GM03348 (cell line): ENCODE measurements around the gene BLOC1S3.

Experiments
- DNase-seq: peaks from one replicate; pipeline ENCODE4 v3.0.0; 2012; ENCODE audit warnings: low spot score

The BLOC1S3 gene

DNA sequence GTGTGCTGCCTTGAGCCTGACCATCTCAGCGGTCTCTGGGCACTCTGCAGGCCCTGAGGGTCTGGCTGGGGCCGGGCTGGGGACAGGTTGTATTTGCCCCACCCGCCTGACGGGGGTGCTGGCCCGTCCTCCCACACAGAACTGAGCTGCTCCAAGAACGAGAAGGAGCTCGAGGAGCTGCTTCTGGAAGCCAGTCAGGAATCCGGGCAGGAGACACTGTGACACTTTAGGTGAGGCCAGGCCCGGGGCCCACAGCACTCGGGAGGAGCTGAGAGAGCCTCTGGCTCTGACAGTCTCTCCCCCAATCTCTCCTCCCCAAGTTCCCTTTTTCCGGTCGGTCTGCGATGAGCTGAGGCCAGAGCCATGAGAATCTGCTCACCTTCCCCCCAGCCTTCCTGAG is 32.3 kb upstream of the BLOC1S3 start:
- no peak for DNase-seq

DNA sequence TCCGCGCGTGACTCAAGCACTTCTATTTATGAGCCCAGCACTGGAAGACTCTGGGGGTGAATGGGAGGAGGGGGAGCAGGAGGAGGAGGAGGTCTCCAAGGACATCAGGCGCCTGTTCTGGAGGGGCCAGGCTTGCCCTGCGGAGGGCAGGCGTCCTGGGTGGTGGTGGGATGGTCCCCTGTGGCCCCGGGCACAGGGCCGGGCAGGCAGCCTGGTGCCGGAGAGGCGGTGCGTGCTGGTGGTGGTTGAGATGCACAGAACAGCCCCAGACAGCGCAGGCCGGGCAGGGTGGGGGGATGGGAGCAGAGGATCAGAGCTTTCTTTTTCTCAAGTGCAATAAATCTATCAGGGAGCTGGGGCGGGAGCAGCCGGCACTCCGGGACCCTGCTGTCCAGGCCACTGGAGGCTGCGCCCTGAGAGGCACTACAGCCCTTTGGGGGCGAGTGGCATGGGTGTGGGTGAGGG is 31.8 kb upstream of the BLOC1S3 start:
- DNase-seq, result no peak

GRCh38 chr19:45147835-45148676 is 30.5 kb upstream of the BLOC1S3 start:
- no peak for DNase-seq

- DNase-seq, result no peak
Measured at GRCh38 chr19:45149129-45149528, 29.5 kb upstream of the BLOC1S3 start.

GRCh38 chr19:45150180-45150579 is 28.4 kb upstream of the BLOC1S3 start:
- DNase-seq, result no peak

GRCh38 chr19:45150751-45151281 is 27.8 kb upstream of the BLOC1S3 start:
- DNase-seq, result no peak

DNA sequence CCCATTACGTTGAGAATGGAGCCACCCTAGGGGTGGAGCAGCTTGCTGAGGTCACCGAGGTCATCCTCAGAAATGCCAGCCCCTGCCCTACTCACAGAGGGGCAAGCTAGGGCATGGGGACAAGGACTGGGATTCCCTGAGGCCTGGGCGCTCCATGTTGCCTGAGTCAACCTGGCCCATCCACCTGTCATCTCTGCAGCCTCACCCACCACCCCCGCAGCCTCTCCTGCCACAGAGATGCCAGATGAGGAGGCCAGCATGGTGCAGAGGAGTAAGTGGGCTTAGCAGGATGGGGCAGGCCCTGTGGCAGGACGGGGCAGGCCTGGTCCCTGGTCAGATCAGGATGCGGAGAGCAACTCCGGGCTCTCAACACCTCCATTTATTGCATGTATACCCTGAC is 27.3 kb upstream of the BLOC1S3 start:
- no peak for DNase-seq

DNA sequence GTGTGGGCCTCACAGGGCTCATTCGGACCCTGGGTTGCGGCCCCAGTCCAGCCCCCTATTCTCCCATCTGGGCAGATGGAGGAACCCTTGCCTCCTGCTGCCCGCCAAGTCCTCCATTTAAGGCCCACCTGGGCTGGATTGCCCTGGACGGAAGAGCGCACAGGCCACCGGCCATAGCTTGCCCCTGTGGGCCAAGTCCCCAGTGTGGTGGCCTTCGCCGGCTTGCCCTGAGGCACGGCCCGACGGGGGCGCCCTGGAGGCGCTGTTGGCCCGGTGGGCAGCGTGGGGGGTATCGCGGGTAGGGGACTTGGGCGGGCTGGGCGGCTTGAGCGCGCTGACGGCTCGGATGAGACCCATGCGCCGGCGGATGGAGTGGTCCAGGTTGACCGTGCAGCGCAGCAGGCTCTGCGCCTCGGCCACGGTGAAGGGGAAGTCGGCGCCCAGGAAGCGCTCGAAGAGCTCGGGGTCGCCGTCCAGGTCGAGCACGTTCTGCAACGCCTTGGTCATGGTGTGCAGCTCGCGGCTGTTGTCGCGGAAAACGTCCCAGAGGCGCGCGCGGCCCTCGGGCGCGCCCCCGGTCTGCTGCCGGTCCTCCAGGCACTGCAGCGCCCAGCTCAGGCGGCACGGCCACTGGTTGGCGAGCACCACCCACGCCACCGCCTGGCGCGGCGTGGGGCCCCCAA is 26.6 kb upstream of the BLOC1S3 start:
- DNase-seq, result peak; percentile 36

GRCh38 chr19:45152504-45153338 is 25.9 kb upstream of the BLOC1S3 start:
- DNase-seq, result peak; percentile 48

DNA sequence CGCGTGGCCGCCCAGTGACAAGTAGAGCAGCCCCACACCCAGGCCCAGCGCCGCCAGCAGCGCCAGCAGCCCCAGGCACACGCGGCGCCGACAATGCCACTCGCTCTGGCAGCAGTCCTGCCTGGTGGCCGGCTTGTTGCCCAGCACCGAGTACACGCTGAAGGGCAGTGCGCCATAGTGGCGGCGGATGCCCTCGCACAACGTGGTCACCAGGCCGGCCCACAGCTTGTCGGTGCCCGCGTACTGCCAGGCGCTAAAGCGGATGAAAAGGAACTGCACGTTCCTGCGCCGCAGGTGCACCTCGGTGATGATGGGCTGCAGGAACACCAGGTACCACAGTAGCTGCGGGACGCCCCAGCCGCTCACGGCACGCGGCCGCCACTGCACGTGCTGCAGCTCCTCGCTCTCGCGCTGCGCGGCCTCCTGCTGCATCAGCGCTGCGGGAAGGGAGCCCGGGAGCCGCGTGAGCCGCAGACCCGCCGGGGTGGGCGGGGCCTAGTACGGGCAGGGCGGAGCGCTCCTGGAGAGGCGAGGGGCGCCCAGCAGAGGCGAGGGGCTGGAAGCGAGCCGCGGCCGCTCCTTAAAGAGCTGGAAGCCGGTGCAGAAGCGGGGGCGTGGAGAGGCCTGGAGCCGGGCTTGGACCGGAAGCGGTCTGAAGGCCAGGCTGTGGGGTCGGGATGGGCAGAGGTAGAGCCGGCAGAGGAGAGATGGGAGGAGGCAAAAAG is 25.1 kb upstream of the BLOC1S3 start:
- peak; percentile 77 for DNase-seq

GRCh38 chr19:45154064-45154827 is 24.3 kb upstream of the BLOC1S3 start:
- peak; percentile 61 for DNase-seq

DNA sequence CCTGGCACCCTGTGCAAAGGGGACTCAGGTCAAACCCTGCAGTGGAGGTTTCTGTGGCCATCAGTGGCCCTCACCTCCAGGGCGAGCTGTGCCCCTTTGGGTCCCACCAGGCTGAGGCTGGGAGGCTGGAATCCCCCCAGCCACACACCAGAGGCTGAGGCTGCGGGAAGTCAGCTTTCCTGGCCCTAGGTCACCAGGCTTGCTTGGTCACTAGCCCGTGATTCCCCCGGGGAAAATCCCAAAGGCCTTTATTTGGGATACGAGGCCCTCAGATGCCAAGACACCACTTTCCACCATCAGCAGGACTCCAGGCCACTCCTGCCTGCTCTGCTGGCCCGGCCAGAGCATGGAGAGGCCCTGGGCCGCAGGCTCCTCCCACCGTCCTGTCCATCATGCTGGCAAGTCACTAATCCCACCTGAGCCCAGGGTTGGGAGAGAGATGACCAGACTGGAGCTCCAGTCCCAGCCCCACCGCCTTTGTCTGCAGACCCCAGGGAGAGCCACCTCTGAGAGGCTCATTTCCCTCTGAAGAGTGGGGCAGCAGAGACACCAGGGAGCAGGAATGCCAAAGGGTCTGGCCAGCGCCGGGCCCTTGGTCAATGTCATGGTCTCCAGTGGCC is 22.5 kb upstream of the BLOC1S3 start:
- no peak for DNase-seq

- no peak for DNase-seq
Measured at GRCh38 chr19:45156751-45157150, 21.8 kb upstream of the BLOC1S3 start.

- DNase-seq, result no peak
Measured at GRCh38 chr19:45158503-45159209, 19.9 kb upstream of the BLOC1S3 start.

GRCh38 chr19:45159210-45159970 is 19.2 kb upstream of the BLOC1S3 start:
- DNase-seq, result no peak

- no peak for DNase-seq
Measured at GRCh38 chr19:45159971-45160324, 18.6 kb upstream of the BLOC1S3 start.

- DNase-seq, result no peak
Measured at GRCh38 chr19:45160870-45161737, 17.5 kb upstream of the BLOC1S3 start, which contains the start of gene NKPD1. Gene NKPD1, minus strand, starts transcription at chr19:45160982. Its CDS starts 832 bp downstream, at chr19:45160150.
